ENCODE data around the gene WBP2. TPM values are rescaled to one million over a fixed set of nuclear protein-coding genes. Genes with fewer than 3 reads are reported as not detected.

Gene WBP2
- total RNA-seq, 6 experiments from 2014 or later = 51.4 to 65.5 (median 59.3) TPM

- Mint-ChIP-seq H3K27ac (no peak within 1 kb of the TSS), H3K4me1 (ENCODE audit: low read depth) (peaks cover 5% of the 10 kb centered on the region; the same call in 1 of the 2 replicates), H3K9me3 (no peaks in the 10 kb centered on the region), H3K36me3 (ENCODE audit: low read depth) (peaks cover 7% of the 10 kb centered on the region), H3K4me3 (no peak within 1 kb of the TSS), H3K27me3 (ENCODE audit: insufficient read depth) (peaks cover 2% of the 10 kb centered on the region; the same call in 1 of the 2 replicates)
- DNase-seq = no peak
- no peak for TF ChIP-seq CTCF (IDR thresholded peaks at IDR 0.05)
Measured at GRCh38 chr17:75843577-75844529, 11.3 kb downstream of the WBP2 start, which contains the start of gene UNC13D. Gene UNC13D (minus strand): TSS chr17:75844404. CDS start chr17:75844337, 67 bp downstream.

GRCh38 chr17:75842963-75843576, 12.1 kb downstream of the WBP2 start:
- Mint-ChIP-seq H3K9me3 (no peaks in the 10 kb centered on the region), H3K4me1 (ENCODE audit: low read depth) (peaks cover 5% of the 10 kb centered on the region; the same call in 1 of the 2 replicates), H3K4me3 (no peak overlapping the region), H3K27me3 (ENCODE audit: insufficient read depth) (peaks cover 2% of the 10 kb centered on the region; the same call in 1 of the 2 replicates), H3K36me3 (ENCODE audit: low read depth) (no peaks in the 10 kb centered on the region; the same call in 1 of the 2 replicates), H3K27ac (no peak overlapping the region)
- DNase-seq = no peak
- no peak for TF ChIP-seq CTCF (IDR thresholded peaks at IDR 0.05)

- Mint-ChIP-seq H3K36me3 (ENCODE audit: low read depth) (no peaks in the 10 kb centered on the region; the same call in 1 of the 2 replicates), H3K4me3 (no peak overlapping the region), H3K9me3 (no peaks in the 10 kb centered on the region), H3K4me1 (ENCODE audit: low read depth) (peaks cover 5% of the 10 kb centered on the region; the same call in 1 of the 2 replicates), H3K27ac (no peak overlapping the region), H3K27me3 (ENCODE audit: insufficient read depth) (peaks cover 2% of the 10 kb centered on the region; the same call in 1 of the 2 replicates)
- no peak for DNase-seq
- no peak for TF ChIP-seq CTCF (IDR thresholded peaks at IDR 0.05)
Measured at GRCh38 chr17:75842411-75842810, 12.7 kb downstream of the WBP2 start.

- Mint-ChIP-seq H3K4me3 (no peak overlapping the region), H3K4me1 (ENCODE audit: low read depth) (peaks cover 5% of the 10 kb centered on the region; the same call in 1 of the 2 replicates), H3K9me3 (no peaks in the 10 kb centered on the region), H3K27me3 (ENCODE audit: insufficient read depth) (peaks cover 2% of the 10 kb centered on the region), H3K36me3 (ENCODE audit: low read depth) (no peaks in the 10 kb centered on the region), H3K27ac (no peak overlapping the region)
- no peak for DNase-seq
- no peak for TF ChIP-seq CTCF (IDR thresholded peaks at IDR 0.05)
Measured at GRCh38 chr17:75840799-75841164, 14.4 kb downstream of the WBP2 start.

- no peak overlapping the region for H3K4me3 Mint-ChIP-seq
- H3K4me1 Mint-ChIP-seq (ENCODE audit: low read depth) = peaks cover 2% of the 10 kb centered on the region; the same call in 1 of the 2 replicates
- no peaks in the 10 kb centered on the region for H3K9me3 Mint-ChIP-seq
- no peak for DNase-seq
- no peak for TF ChIP-seq CTCF (IDR thresholded peaks at IDR 0.05)
- no peaks in the 10 kb centered on the region for H3K36me3 Mint-ChIP-seq (ENCODE audit: low read depth)
- peaks cover 2% of the 10 kb centered on the region for H3K27me3 Mint-ChIP-seq (ENCODE audit: insufficient read depth)
- no peak overlapping the region for H3K27ac Mint-ChIP-seq
Measured at GRCh38 chr17:75839942-75840798, 15.0 kb downstream of the WBP2 start.
